GM19351 (cell line): Measurements from ENCODE around the gene ZNF668.
"Not testable (repeated sequence)": the region's sequence is repeated elsewhere in the genome, so short reads cannot be mapped to it uniquely, and the experiment has no call there.

Experiments
- ATAC-seq: cut with Tn5 transposase; IDR thresholded peaks from one replicate; pipeline ENCODE4 v1.9.1; 2021; ENCODE audit warnings: mild to moderate bottlenecking, moderate library complexity; ENCODE audit not compliant: unreplicated experiment

Gene ZNF668

GRCh38 chr16:31016018-31016417, 58.0 kb downstream of the ZNF668 start:
- ATAC-seq, result no peak

- ATAC-seq, result not testable (repeated sequence)
Measured at GRCh38 chr16:31013292-31013691, 60.7 kb downstream of the ZNF668 start.

DNA sequence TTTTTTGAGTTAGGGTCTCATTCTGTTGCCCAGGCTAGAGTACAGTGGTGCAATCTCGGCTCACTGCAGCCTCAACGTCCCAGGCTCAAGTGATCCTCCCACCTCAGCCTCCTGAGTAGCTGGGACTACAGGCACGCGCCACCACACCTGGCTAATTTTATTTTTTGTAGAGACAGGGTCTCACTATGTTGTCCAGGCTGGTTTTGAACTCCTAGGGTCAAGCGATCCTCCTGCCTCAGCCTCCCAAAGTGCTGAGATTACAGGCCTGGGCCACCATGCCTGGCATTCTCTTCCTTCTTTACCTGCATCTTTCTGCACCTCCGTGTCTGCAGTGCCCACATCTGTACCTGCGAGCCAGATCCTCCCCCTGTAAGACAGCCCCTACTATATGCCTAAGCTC, 62.2 kb downstream of the ZNF668 start:
- not testable (repeated sequence) for ATAC-seq
